Activated CD4-positive, alpha-beta T cell treated with anti-CD3 and anti-CD28 coated beads, Interleukin-2, Interleukin-6, amounts not matched to agents 100 ng/mL and 50 ng/mL, durations not matched to agents 16 hours and 8 hours (primary cell): ENCODE measurements around the gene METTL25.
"Not testable (repeated sequence)": the region's sequence is repeated elsewhere in the genome, so short reads cannot be mapped to it uniquely, and the experiment has no call there.

Experiments used
- DNase-seq: peaks from one replicate; pipeline ENCODE4 v3.0.0-alpha.2; 2020

Gene METTL25

GRCh38 chr12:82358200-82359114, at the start of gene METTL25, which contains the start of gene CCDC59:
Gene METTL25 (plus strand): TSS chr12:82358529. CDS start chr12:82358566, 37 bp downstream.
Gene CCDC59 (minus strand): TSS chr12:82358387. CDS start chr12:82358376, 11 bp downstream.
- peak; percentile 97 for DNase-seq

DNA sequence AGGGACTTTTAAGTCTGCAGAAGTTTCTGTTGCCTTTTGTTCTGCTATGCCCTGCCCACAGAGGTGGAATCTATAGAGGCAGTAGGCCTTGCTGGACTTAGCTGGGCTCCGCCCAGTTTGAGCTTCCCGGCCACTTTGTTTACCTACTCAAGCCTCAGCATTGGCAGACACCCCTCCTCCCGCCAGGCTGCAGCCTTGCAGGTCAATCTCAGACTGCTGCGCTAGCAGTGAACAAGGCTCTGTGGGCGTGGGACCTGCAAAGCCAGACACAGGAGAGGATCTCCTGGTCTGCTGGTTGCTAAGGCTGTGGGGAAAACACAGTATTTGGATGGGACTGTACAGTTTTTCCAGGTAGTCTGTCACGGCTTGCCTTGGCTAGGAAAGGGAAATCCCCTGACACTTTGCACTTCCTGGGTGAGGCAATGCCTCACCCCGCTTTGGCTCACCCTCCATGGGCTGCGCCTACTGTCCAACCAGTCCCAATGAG, 43.9 kb upstream of the METTL25 start:
- no peak for DNase-seq

GRCh38 chr12:82319276-82319675, 39.1 kb upstream of the METTL25 start:
- DNase-seq: no peak

GRCh38 chr12:82325540-82326336, 32.6 kb upstream of the METTL25 start:
- DNase-seq: no peak

- peak; percentile 4 for DNase-seq
Observed at GRCh38 chr12:82326905-82327503, 31.3 kb upstream of the METTL25 start.

- no peak for DNase-seq
Observed at GRCh38 chr12:82327861-82328260, 30.5 kb upstream of the METTL25 start.

- no peak for DNase-seq
Observed at GRCh38 chr12:82329508-82329907, 28.8 kb upstream of the METTL25 start.

GRCh38 chr12:82350161-82350560, 8.2 kb upstream of the METTL25 start:
- DNase-seq: no peak

DNA sequence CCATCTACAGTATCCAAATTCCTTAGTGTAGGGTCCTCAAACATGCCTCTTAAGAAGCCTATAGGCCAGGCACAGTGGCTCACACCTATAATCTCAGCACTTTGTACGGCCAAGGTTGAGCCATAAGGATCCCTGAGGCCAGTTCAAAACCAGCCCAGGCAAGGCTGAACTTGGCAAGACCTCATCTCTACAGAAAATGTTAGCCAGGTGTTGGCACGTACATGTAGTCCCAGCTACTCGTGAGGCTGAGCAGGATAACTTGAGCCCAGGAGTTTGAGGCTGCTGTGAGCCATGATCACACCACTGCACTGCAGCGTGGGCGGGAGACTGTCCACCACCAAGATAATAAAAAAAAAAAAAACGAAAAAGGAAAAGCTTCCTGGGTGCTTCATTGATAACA, 6.9 kb upstream of the METTL25 start:
- no peak for DNase-seq

DNA sequence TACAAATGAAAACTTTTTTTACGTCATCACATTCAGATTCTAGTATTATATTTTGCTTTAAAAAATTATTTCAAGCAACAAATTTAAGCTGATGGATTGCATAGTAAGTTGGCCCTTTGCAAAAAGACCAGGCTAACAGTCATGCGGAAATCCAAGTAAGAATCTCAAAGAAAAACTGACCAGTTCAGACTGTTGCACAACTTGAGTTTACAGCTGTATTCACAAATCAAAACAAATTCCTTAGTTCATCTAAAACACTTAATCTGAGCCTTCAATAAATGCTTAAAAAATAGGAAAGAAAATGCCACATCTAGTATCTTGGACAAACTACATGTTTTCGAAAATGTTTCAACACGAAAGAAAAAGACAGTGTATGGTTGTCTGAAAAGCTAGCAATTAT, 989 bp upstream of the METTL25 start:
- DNase-seq: no peak

DNA sequence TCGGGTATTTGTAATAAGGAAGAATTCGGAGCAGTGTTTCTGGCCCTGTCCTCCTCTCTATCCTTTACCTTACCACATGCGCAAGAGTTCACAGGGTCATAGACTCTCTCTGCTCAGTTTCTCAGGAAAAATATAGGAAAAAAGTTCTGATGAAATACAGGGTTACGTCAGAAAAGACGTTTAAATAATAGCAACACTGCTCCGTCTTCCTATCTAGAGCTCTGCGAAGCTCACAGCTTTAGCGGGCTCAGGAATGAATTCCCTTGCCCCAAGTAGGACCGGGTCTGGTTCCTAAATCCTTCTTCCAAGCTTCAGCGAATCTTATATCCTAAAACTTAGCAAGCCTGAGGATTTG, 507 bp upstream of the METTL25 start:
- DNase-seq: no peak

DNA sequence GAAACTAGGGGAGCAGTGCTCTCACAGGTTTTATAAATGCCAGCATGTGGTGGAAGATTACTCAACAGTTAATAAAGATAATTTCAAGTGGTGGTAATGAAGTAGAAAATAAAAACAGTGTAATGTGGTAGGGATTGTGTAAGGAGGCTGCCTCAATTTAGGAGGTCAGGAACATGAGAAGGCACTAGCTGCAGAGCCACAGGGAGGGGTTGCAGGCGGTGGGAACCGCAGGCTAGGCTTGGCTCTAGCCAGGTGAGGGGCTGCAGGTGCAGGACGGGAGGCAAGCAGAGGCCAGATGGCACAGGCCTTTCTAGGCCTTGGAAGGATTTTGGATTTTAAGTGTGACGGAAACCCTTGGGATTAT, 768 bp downstream of the METTL25 start:
- DNase-seq: no peak

DNA sequence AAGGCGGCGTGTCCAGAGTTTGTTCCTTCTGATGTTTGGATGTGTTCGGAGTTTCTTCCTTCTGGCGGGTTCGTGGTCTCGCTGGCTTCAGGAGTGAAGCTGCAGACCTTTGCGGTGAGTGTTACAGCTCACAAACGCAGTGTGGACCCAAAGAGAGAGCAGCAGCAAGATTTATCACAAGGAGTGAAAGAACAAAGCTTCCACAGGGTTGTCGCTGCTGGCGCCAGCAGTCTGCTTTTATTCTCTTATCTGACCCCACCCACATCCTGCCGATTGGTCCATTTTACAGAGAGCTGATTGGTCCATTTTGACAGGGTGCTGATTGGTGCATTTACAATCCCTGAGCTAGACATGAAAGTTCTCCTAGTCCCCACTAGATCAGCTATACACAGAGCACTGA, 2.5 kb downstream of the METTL25 start:
- not testable (repeated sequence) for DNase-seq

DNA sequence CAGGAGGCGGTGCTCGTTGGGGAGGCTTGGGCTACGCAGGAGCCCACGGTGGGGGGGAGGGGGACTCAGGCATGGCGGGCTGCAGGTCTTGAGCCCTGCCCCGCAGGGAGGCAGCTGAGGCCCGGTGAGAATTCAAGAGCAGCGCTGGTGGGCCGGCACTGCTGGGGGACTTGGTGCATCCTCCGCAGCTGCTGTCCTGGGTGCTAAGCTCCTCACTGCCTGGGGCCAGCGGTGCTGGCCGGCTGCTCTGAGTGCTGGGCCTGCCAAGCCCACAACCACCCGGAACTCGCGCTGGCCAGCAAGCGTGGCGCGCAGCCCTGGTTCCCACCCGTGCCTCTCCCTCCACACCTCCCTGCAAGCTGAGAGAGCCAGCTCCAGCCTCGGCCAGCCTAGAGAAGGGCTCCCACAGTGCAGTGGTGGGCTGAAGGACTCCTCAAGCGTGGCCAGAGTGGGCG, 3.2 kb downstream of the METTL25 start:
- DNase-seq: no peak

- DNase-seq: no peak
Observed at GRCh38 chr12:82363990-82364389, 5.7 kb downstream of the METTL25 start.

- no peak for DNase-seq
Observed at GRCh38 chr12:82366197-82366596, 7.9 kb downstream of the METTL25 start.

- DNase-seq: no peak
Observed at GRCh38 chr12:82375201-82375600, 16.9 kb downstream of the METTL25 start.

- no peak for DNase-seq
Observed at GRCh38 chr12:82378997-82379396, 20.7 kb downstream of the METTL25 start.

- DNase-seq: no peak
Observed at GRCh38 chr12:82383930-82384552, 25.7 kb downstream of the METTL25 start.

DNA sequence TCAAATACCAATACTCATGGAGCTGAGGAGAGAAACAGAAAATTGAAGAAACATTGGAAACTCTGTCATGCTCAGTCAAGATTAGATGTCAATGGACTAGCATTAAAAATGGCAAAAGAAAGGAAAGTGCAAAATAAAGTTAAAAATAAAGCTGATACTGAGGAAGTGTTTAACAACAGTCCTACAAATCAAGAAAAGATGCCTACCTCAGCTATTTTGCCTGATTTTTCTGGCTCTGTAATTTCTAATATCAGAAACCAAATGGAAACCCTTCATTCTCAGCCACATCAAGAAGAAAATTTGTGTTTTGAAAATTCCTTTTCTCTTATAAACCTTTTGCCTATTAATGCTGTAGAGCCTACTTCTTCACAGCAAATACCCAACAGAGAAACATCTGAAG, 40.5 kb downstream of the METTL25 start:
- no peak for DNase-seq

- no peak for DNase-seq
Observed at GRCh38 chr12:82400819-82401218, 42.5 kb downstream of the METTL25 start.

DNA sequence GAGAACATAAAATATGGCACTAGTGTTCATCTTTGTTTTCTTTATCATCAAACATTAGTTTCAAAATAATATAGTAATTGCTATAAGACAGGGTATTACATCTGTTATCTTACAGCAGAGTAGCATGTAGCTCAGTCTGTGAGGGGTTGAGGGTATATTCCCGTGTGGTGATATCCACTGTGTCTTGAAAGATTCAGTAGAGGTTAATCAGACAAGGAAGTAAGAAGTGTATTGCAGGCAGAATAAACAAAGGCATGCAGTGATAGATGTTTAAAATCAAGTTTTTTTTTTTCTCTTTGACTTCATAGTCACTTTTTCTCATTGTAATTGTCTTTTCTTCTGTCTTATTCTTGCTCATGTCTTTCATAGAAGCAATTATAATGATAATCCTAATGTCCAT, 48.3 kb downstream of the METTL25 start:
- DNase-seq: no peak

GRCh38 chr12:82407481-82407880, 49.2 kb downstream of the METTL25 start:
- DNase-seq: no peak
